ENCODE results near the gene TRIP12. TPM values are rescaled to one million over a fixed set of nuclear protein-coding genes. Genes with fewer than 3 reads are reported as not detected.

TRIP12 gene
- polyA plus RNA-seq, 3 donors, result 22.2 to 56.7 (median 44.0) TPM

DNA sequence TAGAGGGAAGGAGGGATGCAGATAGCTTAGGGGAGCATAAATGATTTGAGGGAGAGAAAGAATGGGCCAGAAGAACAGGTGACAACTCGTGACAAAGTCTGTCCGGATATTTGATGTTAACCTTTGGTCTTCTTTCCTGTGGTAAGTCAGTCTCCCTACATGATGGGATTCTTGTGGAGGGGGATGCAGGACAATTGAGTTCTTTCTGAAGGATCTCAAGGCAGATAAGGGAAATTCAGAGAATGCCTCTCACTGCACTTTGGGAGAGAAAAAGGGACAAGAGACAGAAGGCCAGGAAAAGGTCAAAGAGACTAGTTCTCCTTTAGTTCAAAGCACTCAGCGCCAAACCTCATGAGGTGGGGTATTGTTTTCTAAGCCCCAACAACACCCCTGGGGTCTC is 34.7 kb upstream of the TRIP12 start:
- no peaks in the 10 kb centered on the region for H3K27me3 ChIP-seq (ENCODE audit: control insufficient read depth in 2 of 2, insufficient read depth in 2 of 2, low read length in 2 of 2)
- no peaks in the 10 kb centered on the region for H3K4me1 ChIP-seq (ENCODE audit: control insufficient read depth in 1 of 2, insufficient read depth in 2 of 2, low read length in 2 of 2)
- WGBS (ENCODE audit: insufficient coverage), result no CpG with 5 or more reads among the region's 3 CpGs
- Mint-ChIP-seq H3K36me3 (no peaks in the 10 kb centered on the region), H3K27ac (no peak overlapping the region), H3K4me1 (no peaks in the 10 kb centered on the region), H3K27me3 (ENCODE audit: low read depth in 3 of 3) (peaks cover 0 to 5% (median 2%) of the 10 kb centered on the region in 3 donors), H3K9me3 (peaks cover 0 to 2% (median 0%) of the 10 kb centered on the region in 7 donors), H3K4me3 (no peak overlapping the region)
- intact Hi-C loops (cut with micrococcal nuclease), result no loop called here
- H3K79me2 ChIP-seq (ENCODE audit: insufficient read depth, low read length), result no peaks in the 10 kb centered on the region
- H2AFZ ChIP-seq (ENCODE audit: insufficient read depth, low read depth, low read length, poor library complexity, severe bottlenecking), result no peak overlapping the region
- H4K20me1 ChIP-seq (ENCODE audit: insufficient read depth, low read length), result no peaks in the 10 kb centered on the region
- no peaks in the 10 kb centered on the region for H3K9me3 ChIP-seq (replicated peaks in 1 of 2; ENCODE audit: control insufficient read depth in 1 of 2, insufficient read depth in 1 of 2, low read length in 2 of 2)
- TF ChIP-seq, protein P1, sequence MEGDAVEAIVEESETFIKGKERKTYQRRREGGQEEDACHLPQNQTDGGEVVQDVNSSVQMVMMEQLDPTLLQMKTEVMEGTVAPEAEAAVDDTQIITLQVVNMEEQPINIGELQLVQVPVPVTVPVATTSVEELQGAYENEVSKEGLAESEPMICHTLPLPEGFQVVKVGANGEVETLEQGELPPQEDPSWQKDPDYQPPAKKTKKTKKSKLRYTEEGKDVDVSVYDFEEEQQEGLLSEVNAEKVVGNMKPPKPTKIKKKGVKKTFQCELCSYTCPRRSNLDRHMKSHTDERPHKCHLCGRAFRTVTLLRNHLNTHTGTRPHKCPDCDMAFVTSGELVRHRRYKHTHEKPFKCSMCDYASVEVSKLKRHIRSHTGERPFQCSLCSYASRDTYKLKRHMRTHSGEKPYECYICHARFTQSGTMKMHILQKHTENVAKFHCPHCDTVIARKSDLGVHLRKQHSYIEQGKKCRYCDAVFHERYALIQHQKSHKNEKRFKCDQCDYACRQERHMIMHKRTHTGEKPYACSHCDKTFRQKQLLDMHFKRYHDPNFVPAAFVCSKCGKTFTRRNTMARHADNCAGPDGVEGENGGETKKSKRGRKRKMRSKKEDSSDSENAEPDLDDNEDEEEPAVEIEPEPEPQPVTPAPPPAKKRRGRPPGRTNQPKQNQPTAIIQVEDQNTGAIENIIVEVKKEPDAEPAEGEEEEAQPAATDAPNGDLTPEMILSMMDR (IDR thresholded peaks at IDR 0.05), result no peak
- DNase-seq, result no peak
- H3K9ac ChIP-seq (ENCODE audit: insufficient read depth, low read length, poor library complexity, severe bottlenecking), result no peak overlapping the region
- H3K4me2 ChIP-seq (replicated peaks; ENCODE audit: extremely low read depth, low read length, poor library complexity, severe bottlenecking), result no peak overlapping the region
- H3K36me3 ChIP-seq (replicated peaks in 1 of 2; ENCODE audit: control insufficient read depth in 1 of 2, insufficient read depth in 2 of 2, low read length in 2 of 2), result no peaks in the 10 kb centered on the region
- no peak overlapping the region for H3K27ac ChIP-seq (ENCODE audit: low read depth in 1 of 2, low read length in 2 of 2)
- H3K4me3 ChIP-seq (replicated peaks in 1 of 3; ENCODE audit: low read depth in 2 of 3, low read length in 3 of 3), result no peak overlapping the region

DNA sequence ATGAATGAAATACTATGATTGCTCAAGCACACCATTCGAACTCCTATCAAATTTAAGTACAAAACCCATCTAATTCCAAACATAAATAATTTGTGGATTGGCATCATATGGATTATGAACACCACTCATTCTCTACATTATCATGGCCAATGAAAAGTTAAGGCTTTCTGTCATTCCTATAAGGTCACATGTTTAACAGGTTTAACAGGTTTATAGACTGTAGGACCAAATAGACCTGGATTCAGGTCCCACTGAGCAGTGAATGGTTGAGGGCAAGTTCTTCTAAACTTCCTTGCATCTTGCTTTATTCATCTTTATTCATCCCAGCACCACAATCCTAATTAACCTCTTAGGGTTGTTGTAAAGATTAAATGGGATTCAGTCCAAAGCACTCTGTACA is 33.9 kb upstream of the TRIP12 start:
- H2AFZ ChIP-seq (ENCODE audit: insufficient read depth, low read depth, low read length, poor library complexity, severe bottlenecking), result no peak overlapping the region
- WGBS (ENCODE audit: insufficient coverage), result no CpG with 5 or more reads among the region's 1 CpG
- H3K9ac ChIP-seq (ENCODE audit: insufficient read depth, low read length, poor library complexity, severe bottlenecking), result no peak overlapping the region
- H3K27ac ChIP-seq (ENCODE audit: low read depth in 1 of 2, low read length in 2 of 2), result no peak overlapping the region
- H3K4me2 ChIP-seq (replicated peaks; ENCODE audit: extremely low read depth, low read length, poor library complexity, severe bottlenecking), result no peak overlapping the region
- no peak overlapping the region for H3K4me3 Mint-ChIP-seq
- H3K9me3 Mint-ChIP-seq, result no peaks in the 10 kb centered on the region
- no peaks in the 10 kb centered on the region for H3K36me3 ChIP-seq (replicated peaks in 1 of 2; ENCODE audit: control insufficient read depth in 1 of 2, insufficient read depth in 2 of 2, low read length in 2 of 2)
- no peak for DNase-seq
- H3K27me3 Mint-ChIP-seq (ENCODE audit: low read depth in 3 of 3), result peaks cover 0 to 5% (median 2%) of the 10 kb centered on the region in 3 donors
- H3K79me2 ChIP-seq (ENCODE audit: insufficient read depth, low read length), result no peaks in the 10 kb centered on the region
- H3K4me3 ChIP-seq (replicated peaks in 1 of 3; ENCODE audit: low read depth in 2 of 3, low read length in 3 of 3), result no peak overlapping the region
- H3K27ac Mint-ChIP-seq, result no peak overlapping the region
- TF ChIP-seq, protein P1 (IDR thresholded peaks at IDR 0.05), result no peak
- no peaks in the 10 kb centered on the region for H3K4me1 Mint-ChIP-seq
- H3K36me3 Mint-ChIP-seq, result no peaks in the 10 kb centered on the region
- intact Hi-C loops (cut with micrococcal nuclease), result no loop called here
- no peaks in the 10 kb centered on the region for H3K4me1 ChIP-seq (ENCODE audit: control insufficient read depth in 1 of 2, insufficient read depth in 2 of 2, low read length in 2 of 2)
- H4K20me1 ChIP-seq (ENCODE audit: insufficient read depth, low read length), result no peaks in the 10 kb centered on the region
- no peaks in the 10 kb centered on the region for H3K9me3 ChIP-seq (replicated peaks in 1 of 2; ENCODE audit: control insufficient read depth in 1 of 2, insufficient read depth in 1 of 2, low read length in 2 of 2)
- no peaks in the 10 kb centered on the region for H3K27me3 ChIP-seq (ENCODE audit: control insufficient read depth in 2 of 2, insufficient read depth in 2 of 2, low read length in 2 of 2)
